GM21825 (cell line): ENCODE results near the gene DKC1.

Experiments
- ATAC-seq: cut with Tn5 transposase; IDR thresholded peaks from one replicate; pipeline ENCODE4 v1.9.1; 2021; ENCODE audit warnings: mild to moderate bottlenecking, moderate library complexity; ENCODE audit not compliant: unreplicated experiment

DKC1 gene

DNA sequence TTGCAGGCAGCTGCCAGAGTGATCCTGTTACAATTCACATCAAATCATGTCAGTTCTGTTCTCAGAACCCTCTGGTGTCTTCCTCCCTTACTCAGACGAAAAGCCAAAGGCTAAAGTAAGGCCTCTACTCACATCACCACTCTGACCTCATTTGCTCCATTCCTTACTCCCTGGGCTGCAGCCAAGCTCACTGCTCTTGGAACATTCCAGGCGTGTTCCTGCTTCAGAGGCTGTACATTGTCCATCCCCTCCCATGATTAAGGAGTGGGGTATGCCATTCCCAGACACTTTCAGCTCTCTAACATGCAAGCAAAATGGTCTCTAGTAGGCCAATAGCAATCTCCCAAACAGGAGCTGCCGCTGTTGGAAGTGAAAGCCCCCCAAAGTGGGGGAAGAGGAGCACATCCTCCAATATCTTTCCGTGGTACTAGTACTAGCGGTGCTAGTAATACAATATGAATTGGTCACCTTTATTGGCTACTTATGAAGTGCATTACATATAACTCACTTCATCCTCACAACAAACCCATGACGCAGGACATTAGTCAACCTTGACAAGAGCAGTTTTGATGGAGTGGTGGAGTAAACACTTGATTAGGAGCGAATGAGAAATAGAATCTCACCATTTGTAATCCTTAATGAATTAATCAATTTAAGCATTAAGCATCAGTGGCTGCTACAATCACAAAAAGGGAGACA lies 26.8 kb upstream of the DKC1 start:
- no peak for ATAC-seq

DNA sequence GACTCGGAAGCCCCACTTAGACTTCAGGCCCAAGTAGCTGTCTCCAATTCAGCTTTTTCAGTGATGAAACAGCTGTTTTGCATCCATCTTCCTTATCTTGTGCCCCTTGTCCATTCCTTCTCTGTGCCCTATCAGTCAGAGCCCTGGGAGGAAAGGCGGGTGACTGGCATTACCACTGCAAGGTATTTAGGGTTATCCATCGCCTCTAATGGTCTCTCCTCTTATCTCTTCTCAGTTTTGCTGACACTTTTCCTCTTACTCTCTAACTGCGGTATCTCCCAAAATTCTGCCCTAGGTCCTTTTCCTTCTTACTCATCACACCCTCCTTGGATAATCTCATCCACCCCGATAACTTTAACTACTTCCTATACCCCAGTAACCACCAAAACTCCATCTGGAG lies 25.5 kb upstream of the DKC1 start:
- no peak for ATAC-seq

DNA sequence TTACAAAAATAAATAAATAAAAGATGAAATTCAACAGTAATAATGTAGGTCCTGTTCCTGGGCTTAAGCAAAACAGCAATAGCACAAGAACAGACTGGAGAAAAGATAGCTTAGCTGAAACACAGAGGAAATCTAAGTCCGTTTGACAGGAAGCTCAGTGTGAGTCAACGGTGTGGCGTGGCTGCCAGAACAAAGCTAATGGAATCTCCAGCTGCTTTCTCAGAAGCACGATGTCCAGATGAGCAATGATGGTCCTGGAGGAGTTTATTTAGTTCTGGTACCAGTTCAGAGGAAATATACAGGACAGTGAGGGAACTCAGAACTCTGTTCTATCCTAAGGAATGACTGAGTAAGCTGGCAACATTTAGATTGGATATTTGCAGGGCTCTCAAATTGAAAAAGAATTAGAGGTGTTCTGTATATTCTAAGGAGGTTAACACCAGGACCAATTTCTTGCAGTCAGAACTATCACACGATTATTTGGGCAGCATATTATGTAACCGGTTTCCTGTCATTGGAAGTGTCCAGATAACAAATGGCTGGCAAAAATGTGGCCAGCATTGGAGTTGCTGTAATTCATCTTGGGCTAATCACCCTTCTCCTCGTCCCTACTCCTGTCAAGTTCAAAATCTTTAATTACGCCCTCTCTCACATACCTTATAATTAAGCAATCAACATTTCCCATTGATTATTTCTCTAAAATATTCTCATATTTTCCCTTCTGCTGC lies 24.5 kb upstream of the DKC1 start:
- no peak for ATAC-seq

DNA sequence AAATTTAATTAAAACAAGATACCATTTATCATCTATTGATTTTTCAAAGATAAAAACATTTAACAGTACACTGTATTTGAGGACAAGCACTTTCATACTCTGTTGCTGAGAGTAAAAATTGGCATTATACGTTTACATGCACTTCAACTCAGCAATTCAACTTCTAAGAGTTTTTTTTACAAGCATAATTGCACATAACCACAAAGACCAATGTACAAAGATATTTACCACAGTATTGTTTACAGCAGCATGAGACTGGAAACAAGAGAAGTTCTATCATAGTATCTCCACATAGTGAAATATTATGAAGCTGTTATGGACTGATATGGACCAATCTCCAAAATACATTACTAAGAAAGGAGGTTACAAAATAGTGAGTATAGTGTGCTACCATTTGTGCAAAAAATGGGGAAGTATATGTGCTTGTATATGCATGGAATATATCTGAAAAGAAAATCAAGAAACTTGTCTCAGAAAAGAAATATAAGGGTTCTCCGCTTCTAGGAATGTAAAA lies 22.7 kb upstream of the DKC1 start:
- no peak for ATAC-seq

DNA sequence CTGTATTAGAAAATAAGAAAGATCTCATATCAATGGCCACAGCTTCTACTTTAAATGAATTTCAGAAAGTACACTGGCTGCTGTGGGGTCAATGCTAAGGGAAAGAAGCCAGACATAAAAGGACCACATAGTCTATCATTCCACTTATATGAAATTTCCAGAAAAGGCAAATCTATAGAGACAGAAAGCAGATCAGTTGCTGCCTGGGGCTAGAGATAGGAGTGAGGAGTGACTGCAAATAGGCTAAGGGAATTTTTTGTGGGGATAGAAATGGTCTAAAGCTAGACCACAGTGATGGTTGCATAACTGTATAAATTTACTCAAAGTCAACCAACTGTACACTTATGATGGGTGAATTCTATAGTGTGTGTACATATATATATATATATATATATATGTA lies 20.1 kb upstream of the DKC1 start:
- no peak for ATAC-seq

DNA sequence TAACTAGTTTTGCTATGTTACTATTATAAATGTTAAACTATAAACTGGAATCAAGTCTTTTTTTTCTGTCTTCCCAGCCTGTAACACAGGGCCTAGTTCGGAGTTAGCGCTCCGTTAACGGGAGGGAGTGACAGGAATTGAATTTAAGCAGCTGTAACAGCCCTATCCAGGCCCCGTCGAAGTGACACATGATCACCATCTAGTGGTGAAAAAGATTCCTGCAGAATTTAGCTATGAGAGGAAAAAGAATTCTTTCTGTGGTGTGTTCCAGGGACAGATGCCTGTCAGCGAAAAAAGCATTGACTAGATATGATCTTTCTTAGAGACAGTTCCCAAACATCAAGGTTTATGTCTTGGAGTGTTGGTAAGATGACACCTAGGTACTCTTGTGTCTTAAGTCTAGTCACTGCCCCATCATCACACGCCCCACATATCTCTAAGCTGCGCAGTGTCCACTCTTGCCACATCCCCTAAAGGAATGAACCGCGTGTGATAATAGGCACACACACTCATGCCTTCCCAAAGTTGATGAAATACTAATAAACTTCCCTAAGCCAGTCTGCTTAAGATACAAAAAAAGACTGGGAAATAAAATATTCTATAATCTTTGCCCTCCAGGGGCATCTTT lies 13.8 kb upstream of the DKC1 start:
- ATAC-seq = no peak

DNA sequence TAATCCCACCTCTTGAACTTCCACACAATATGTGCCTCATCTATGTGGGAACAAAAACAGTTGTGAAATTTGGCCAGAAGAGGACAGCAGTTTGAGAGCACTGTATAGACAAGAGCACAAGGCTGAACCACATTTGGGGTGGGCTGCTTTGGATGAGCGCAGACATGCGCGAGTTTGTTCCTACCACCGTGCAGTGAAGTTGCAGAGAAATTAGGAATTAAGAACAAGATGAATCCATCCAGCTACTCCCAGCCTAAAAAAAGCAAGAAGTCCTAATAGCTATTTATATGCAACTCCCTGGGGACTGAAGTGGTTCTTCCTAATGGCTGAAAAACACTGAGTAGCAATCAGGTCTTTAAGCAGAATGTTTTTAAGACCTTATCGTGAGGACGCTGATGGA lies 12.8 kb upstream of the DKC1 start:
- no peak for ATAC-seq

DNA sequence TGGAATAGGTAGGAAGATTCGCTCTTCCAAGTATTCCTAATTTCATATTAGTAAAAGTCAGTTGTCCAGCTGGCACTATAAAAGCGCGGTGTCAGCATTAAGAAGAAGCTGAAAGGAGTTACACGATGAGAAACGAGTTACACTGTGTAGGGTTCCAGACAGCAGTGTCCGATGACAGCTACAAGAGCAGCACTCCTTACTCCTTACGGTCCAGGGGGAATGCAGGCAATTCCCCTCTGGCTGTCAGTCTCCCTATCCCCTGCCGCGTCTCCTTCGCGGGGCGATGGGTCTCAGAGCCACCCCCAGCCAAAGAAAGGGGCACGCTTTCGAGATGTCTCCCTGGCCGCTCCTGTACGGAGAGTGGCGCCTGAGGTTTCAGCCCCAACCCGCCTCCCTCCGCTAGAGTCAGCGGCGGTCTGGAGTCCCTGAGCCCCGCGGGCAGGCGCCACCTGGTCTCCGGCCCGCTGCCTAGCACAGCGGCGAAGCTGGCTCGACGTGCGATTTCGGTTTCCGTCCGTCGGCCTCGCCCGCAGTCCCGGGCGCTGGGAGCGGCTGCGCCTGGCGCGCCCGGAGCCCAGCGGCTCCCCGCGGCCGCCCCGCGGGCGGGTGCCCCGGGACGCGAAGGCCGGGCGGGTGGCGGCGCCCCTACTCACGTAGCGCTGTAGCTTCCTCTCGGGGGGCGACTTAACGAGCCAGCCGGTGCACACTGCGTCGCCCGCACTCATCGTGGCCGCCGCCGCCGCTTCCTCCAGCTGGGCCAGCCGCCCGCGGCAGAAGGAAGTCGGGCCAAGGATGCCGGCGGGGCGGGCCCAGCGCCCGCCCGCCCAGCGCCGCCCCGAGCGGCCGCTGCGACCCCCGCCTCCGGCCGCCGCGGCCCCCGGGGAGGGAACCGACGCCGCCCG lies 12.1 kb upstream of the DKC1 start, which contains the start of gene GAB3:
TSS of gene GAB3 (minus strand) at position 777 of the 902 bp plus-strand sequence. CDS start at position 725, 52 bp downstream.
- ATAC-seq = peak; percentile 53

DNA sequence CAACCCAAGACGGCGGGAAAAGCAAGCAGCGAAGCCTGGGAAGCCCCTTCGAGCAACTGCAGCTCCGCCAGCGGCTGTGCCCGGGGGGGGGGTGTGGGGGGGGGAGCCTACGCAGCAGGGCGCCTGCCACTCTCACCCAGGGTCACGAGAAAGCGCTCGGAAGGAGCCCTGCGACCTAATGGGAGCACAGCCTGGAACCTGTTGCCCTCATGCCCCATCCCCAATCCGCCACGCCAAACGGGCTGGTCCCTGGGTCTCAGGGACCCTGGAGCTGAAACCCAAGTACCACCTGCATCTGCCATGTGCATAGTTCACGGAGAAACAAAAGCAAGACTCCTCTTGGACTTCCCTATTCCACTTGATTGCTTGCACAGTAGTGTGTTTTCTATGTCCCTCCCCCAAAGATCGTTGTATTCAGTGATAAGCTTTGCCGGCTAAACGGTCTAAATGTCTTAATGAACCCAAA lies 11.4 kb upstream of the DKC1 start:
- ATAC-seq = peak; percentile 8

DNA sequence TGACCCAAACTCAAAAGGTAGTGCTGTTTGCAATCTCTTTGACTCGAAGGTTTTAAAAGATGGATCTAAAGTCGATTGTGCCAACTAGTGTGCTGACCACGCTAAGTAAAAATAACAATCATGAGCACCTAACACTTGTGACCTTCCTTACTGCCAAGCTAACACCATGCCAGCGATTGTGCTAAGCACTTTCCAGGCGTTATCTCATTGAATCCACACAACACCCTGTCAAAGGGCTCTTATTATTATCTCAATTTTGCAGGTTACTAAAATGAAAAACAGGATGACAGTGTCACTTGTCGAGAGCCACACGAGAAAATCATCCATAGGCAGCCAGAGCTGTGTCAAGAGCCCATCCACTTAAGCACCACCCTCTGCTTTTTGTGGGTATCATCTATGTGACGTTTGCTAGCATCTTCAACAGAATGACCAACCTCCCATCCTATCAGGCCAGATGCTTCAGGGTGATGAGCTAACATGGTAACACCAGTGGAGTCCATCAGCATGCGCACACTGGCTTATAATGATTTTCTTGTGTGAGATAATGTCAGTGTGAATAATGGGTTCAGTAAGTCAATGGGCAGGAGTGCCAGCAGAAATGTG lies 10.9 kb upstream of the DKC1 start:
- ATAC-seq = no peak

DNA sequence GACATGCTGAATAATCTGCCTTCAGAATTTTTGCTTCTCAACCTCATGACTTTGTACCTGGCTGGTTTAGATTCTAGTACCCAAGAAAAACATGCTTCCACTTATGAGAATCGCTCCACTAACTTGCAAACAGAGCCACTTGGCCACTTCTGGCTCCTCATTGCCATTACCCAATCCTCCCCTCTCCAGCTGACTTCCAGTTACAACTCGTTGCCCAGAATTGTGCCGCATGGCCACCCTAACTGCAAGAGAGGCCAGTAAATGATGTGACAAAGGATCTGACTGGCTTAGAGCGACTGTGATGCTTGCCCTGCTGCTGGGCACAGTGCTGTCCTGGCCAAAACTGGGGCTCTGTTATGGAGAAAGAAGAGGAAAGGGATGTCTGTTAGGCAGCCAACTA lies 4.0 kb upstream of the DKC1 start:
- ATAC-seq = no peak

DNA sequence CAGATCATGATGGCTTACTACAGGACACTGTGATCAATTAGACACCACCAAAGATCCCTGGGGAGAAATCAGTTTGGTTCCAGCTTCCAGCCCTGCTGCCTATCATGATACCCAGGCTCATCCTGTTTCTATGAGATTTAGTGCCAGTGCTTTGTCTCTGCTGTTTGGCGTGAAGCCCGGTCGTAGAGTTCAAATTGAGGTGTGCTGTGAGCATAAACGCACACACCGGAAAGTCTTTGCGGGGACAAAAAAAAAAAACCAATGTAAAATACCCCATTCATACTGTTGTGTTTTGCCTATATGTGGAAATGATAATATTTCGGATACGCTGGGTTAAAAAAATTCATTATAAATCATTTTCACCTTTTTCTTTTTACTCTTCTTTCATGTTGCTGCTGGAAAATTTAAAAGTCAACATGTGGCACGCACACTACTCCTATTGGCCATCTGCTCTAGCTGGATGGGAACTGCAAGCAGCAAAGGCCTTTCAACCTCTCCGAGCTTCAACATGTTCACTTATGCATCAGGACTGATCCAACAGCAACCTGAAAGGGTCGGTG lies 607 bp upstream of the DKC1 start:
- no peak for ATAC-seq

DNA sequence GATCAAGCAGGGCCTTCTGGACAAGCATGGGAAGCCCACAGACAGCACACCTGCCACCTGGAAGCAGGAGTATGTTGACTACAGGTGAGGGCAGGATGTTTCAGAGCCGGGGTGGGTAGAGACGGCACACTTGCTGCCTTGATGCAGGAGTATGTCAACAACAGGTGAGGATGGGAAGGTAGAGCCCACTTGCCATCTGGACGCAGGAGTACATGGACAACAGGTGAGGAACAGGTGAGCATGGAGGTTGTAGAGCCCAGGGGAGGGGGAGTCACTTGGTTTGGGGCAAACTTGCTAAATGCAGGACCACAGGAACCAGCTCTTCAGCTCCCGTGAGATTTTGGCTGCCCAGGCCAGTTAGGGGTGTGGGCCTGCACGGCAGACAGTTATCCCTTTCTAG lies 12.0 kb downstream of the DKC1 start:
- no peak for ATAC-seq

DNA sequence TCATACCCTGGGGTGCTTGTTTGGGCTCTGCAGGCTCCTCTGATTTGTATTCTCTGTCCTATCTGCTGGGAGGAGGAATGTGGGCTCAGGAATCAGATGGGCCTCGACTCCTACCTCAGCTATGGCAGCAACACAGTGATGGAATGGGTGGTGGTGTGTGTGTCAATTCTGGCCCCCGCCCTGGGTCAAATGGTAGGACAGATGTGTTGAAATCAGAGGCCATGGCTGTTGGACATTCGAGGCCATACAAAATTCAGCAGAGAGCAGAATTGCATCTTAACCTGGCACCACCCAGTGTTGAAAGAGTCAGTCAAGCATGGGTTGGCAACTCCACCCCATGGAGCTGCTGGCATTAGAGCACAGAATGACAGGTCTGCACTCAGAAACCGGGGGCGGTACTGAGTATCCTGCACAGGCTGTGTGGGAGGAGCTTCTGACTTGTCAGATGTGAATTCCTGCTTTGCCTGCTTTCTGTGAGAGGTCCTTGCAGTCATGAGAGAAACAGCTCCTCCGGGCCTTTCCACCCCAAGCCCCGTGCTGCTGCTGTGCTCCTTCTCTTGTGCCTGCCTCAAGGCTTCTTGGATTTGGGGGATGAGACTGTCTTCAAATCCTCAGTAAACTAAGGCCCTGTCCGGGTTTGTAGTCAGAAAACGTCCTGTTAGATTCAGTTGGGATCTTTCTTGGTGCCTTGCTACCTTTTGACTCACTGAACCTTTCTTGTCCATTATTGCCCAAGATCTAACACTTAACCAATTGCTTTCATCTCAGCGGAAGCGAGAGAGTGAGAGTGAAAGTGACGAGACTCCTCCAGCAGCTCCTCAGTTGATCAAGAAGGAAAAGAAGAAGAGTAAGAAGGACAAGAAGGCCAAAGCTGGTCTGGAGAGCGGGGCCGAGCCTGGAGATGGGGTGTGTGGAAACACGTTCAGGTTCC lies 13.0 kb downstream of the DKC1 start:
- ATAC-seq = no peak

DNA sequence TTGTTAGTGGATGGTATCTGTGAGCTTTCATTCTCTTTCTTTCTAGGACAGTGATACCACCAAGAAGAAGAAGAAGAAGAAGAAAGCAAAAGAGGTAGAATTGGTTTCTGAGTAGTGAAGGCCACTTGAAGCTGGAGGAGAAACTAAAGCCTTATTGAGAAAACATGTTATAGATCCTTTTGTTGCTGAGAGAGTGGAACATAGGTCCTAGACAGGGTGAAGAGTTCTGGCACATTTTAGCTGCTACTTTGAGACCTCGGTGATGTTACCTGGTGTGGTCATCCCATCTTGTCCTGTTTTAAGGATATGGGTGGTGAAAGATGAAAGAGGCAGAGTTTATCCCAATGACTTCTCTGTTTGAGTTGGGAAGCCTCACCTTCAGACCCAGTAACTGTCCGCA lies 14.1 kb downstream of the DKC1 start:
- no peak for ATAC-seq

DNA sequence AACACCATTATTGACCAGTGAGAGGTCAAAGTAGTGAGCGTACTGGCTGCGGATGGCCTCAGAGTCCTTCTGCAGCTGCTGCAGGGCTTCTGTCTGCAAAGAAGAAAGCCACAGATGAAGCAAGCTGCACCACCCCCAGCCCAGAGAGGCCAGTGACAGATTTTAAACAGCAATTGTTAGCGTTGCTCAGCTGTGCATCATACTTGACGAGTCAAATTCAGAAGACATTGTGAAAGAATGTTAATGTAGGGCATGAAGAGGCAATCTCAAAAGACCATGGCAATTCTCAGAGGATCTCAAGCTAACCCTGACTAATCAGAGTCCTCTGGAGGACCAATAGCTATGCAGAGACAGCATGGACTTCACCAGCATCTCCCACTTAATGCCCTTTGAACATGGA lies 16.6 kb downstream of the DKC1 start:
- no peak for ATAC-seq

DNA sequence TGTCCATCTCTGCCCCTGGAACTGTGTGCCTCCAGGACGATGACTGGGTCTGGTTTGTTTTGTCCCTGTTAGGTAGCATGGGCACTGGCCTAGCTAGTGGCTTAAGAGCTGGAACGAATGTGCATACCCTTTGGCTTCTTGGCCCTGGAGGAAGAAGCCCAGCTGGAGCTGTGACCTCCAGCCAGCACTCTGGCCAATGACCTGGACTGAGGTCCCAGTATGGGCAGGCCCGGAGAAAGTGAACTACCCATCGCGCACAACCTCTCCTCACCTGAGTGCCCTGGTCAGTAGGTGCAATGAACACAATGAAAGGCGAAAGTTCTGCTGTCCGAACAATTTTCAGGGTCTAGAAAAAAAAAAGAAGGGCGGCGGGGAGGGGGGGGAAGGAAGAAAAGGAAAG lies 18.3 kb downstream of the DKC1 start:
- no peak for ATAC-seq

DNA sequence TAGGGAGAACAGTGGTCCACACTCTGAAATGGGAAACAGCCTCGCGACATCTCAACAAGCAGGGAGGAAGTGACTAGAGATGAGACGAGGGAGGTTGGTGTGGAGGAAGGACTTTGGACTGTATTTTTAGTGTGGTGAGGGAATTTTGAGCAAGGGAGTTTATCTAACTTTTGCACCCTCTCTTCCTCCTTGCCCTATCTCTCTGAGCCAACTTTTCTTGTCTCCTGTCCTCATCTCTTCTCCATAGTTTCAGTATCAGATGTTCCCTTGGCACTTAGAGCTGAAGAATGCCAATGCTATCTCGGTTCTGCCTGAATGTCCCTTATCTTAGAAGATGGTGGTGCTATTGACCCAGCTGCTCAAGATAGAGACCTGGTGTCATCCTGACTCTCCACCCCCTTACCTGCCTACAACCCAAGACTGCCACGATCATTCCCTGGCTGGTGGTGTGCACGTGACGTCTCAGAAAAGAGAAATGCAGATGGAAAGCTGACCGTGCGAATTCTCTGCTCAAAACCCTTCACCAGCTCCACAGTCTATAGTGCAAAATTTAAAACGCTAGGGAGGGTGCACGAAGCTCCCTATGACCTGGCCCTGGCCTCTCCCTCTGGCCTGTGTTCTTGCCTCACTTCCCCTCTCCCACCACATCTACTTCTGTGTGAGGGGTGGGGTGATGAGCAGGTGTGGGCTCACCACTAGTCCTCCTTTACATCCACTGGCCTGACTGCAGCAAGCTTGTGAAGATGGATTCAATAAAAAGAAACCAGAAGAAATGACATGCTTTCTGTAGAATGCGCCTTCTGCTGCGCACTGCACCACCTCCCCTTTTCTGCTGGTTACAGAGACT lies 21.7 kb downstream of the DKC1 start:
- ATAC-seq = no peak
